Measurements from ENCODE around the gene SLC25A46. TPM values are rescaled to one million over a fixed set of nuclear protein-coding genes. Genes with fewer than 3 reads are reported as not detected.
A peak's percentile ranks its signal among the peaks of the same experiment; 100 is the strongest.

SLC25A46 gene
- total and polyA plus RNA-seq, 9 of the 15 experiments (the other 6 are each of a cell fraction or from before 2014, with no cell fraction given), result 7.8 to 47.3 (median 31.8) TPM

DNA sequence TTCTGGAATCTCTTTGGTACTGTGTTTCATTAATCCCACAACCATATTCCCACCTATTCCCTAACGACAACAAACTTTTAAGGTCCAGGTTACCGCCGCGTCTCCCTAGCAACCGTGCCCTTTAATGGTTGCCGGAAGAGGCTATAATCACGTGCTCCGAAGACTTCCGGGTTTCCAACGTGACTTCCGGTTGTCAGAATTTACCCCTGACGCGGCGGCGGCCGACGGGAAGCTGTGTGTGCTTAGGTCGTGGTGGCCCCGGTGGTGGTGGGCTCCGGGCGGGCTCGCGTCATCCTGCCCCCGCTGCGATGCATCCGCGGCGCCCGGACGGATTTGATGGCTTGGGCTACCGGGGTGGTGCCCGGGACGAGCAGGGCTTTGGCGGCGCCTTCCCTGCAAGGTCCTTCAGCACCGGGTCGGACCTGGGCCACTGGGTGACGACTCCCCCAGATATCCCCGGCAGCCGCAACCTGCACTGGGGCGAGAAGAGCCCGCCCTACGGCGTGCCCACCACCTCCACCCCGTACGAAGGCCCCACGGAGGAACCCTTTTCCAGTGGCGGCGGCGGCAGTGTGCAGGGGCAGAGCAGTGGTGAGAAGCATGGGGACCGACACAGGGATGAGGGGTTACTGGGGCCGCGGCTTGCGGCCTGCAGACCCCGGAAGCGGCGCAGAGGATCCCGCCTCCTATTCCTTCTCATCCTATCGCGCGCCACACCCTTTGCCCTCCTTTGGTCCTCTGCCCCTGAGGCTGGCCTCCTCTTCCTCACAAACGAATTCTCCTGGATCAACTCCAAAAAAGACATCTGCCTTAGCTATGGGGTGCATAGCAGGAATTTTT, at the start of gene SLC25A46 (continued):
- TF ChIP-seq, protein P1, sequence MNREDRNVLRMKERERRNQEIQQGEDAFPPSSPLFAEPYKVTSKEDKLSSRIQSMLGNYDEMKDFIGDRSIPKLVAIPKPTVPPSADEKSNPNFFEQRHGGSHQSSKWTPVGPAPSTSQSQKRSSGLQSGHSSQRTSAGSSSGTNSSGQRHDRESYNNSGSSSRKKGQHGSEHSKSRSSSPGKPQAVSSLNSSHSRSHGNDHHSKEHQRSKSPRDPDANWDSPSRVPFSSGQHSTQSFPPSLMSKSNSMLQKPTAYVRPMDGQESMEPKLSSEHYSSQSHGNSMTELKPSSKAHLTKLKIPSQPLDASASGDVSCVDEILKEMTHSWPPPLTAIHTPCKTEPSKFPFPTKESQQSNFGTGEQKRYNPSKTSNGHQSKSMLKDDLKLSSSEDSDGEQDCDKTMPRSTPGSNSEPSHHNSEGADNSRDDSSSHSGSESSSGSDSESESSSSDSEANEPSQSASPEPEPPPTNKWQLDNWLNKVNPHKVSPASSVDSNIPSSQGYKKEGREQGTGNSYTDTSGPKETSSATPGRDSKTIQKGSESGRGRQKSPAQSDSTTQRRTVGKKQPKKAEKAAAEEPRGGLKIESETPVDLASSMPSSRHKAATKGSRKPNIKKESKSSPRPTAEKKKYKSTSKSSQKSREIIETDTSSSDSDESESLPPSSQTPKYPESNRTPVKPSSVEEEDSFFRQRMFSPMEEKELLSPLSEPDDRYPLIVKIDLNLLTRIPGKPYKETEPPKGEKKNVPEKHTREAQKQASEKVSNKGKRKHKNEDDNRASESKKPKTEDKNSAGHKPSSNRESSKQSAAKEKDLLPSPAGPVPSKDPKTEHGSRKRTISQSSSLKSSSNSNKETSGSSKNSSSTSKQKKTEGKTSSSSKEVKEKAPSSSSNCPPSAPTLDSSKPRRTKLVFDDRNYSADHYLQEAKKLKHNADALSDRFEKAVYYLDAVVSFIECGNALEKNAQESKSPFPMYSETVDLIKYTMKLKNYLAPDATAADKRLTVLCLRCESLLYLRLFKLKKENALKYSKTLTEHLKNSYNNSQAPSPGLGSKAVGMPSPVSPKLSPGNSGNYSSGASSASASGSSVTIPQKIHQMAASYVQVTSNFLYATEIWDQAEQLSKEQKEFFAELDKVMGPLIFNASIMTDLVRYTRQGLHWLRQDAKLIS (CRISPR knock-in tag; IDR thresholded peaks at IDR 0.05), result no peak
- TF ChIP-seq ESRRB (CRISPR knock-in tag; IDR thresholded peaks at IDR 0.05; ENCODE audit: borderline replicate concordance) (no peak), GABPB2 (CRISPR knock-in tag; conservative IDR thresholded peaks at IDR 0.05) (no peak), HDAC8 (tag; IDR thresholded peaks at IDR 0.05) (no peak), ERF (CRISPR knock-in tag; IDR thresholded peaks at IDR 0.05) (no peak), RBM14 (IDR thresholded peaks at IDR 0.05; ENCODE audit: borderline replicate concordance, insufficient read depth, low read depth, low read length) (no peak), SUPT5H (IDR thresholded peaks at IDR 0.05) (peak; percentile 87), ZC3H8 (IDR thresholded peaks at IDR 0.05) (no peak), CC2D1A (IDR thresholded peaks at IDR 0.05) (no peak), MAZ (CRISPR knock-in tag; conservative IDR thresholded peaks at IDR 0.05 in 1 of 2, IDR thresholded peaks at IDR 0.05 in 1 of 2) (peak; percentile 26 to 56; a peak in 1 of 4 replicates), ZNF165 (CRISPR knock-in tag; IDR thresholded peaks at IDR 0.05; ENCODE audit: borderline replicate concordance) (no peak), ZNF766 (CRISPR knock-in tag; conservative IDR thresholded peaks at IDR 0.05) (0 out of 2 replicates have a peak, but pooled peaks have one; percentile 51), RNF2 (IDR thresholded peaks at IDR 0.05) (no peak), MCM7 (IDR thresholded peaks at IDR 0.05) (no peak), ZKSCAN3 (CRISPR knock-in tag; IDR thresholded peaks at IDR 0.05) (no peak), ZNF583 (CRISPR knock-in tag; IDR thresholded peaks at IDR 0.05) (no peak), SRSF7 (optimal IDR thresholded peaks at IDR 0.05; ENCODE audit: low read depth, low read length) (no peak)
- TF ChIP-seq, protein P2, sequence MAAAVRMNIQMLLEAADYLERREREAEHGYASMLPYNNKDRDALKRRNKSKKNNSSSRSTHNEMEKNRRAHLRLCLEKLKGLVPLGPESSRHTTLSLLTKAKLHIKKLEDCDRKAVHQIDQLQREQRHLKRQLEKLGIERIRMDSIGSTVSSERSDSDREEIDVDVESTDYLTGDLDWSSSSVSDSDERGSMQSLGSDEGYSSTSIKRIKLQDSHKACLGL (CRISPR knock-in tag; IDR thresholded peaks at IDR 0.05; ENCODE audit: borderline replicate concordance, poor library complexity, severe bottlenecking), result no peak
- TF ChIP-seq, protein P3, sequence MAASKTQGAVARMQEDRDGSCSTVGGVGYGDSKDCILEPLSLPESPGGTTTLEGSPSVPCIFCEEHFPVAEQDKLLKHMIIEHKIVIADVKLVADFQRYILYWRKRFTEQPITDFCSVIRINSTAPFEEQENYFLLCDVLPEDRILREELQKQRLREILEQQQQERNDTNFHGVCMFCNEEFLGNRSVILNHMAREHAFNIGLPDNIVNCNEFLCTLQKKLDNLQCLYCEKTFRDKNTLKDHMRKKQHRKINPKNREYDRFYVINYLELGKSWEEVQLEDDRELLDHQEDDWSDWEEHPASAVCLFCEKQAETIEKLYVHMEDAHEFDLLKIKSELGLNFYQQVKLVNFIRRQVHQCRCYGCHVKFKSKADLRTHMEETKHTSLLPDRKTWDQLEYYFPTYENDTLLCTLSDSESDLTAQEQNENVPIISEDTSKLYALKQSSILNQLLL (CRISPR knock-in tag; IDR thresholded peaks at IDR 0.05; ENCODE audit: borderline replicate concordance), result no peak
- TF ChIP-seq, protein P4, sequence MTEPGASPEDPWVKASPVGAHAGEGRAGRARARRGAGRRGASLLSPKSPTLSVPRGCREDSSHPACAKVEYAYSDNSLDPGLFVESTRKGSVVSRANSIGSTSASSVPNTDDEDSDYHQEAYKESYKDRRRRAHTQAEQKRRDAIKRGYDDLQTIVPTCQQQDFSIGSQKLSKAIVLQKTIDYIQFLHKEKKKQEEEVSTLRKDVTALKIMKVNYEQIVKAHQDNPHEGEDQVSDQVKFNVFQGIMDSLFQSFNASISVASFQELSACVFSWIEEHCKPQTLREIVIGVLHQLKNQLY (CRISPR knock-in tag; conservative IDR thresholded peaks at IDR 0.05), result no peak
- TF ChIP-seq, protein P5, sequence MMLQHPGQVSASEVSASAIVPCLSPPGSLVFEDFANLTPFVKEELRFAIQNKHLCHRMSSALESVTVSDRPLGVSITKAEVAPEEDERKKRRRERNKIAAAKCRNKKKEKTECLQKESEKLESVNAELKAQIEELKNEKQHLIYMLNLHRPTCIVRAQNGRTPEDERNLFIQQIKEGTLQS (IDR thresholded peaks at IDR 0.05), result no peak
- TF ChIP-seq, protein P5 (CRISPR knock-in tag; conservative IDR thresholded peaks at IDR 0.05), result no peak

All from K562 (cell line).